HCT116 (cell line): ENCODE results near the gene TAGLN. TPM values are rescaled to one million over a fixed set of nuclear protein-coding genes. Genes with fewer than 3 reads are reported as not detected.

Experiments
- ATAC-seq: fragments of 200-7000 bp; cut with Tn5 transposase; 2 replicates; pipeline ENCODE4 v1.9.1; 2020; ENCODE audit warnings: mild to moderate bottlenecking, moderate library complexity
- BruUV-seq: library from RNA; stranded (reverse); fragments of 400-500 nt; replicated peaks from 2 replicates; lab custom pipeline; 2021; lab: Mats Ljungman, UMichigan
- CTCF ChIA-PET: fragments of 300-600 bp; sonication (Branson Sonifier 250); formaldehyde crosslinking; loops from one replicate; lab custom pipeline; 2021; ENCODE audit warnings: antibody characterized with exemption; lab: Charles Lee
- POLR2A ChIA-PET: fragments of 300-600, 350-600 bp; sonication (Branson Sonifier 250); formaldehyde crosslinking; loops from one replicate; lab custom pipeline; 2021; ENCODE audit warnings: antibody characterized with exemption; lab: Charles Lee
- RAD21 ChIA-PET, 2 experiments: fragments of 300-600 bp; sonication (Branson Sonifier 250); formaldehyde crosslinking; loops; one replicate each; lab custom pipeline; 2023; ENCODE audit warnings: low total read pairs in 2 of 2; ENCODE audit not compliant: uncharacterized antibody in 2 of 2, unreplicated experiment in 2 of 2, low non-redundant PET in 1 of 2; lab: Charles Lee
- DNase-seq: peaks from one replicate; pipeline ENCODE4 v3.0.0-alpha.2; 2010; ENCODE audit warnings: low read depth, low spot score
- H2AFZ ChIP-seq: fragments of 200-600 bp; shearing (Covaris generic), sonication (generic); 2 replicates; pipeline ENCODE4 v1.6.1; 2017; ENCODE audit warnings: low read depth, mixed run types, mixed read lengths, antibody characterized with exemption, low read length; ENCODE audit not compliant: poor library complexity, severe bottlenecking
- H3K27ac ChIP-seq: 2 replicates; pipeline ENCODE4 v1.5.1; 2012; ENCODE audit warnings: low read depth, low read length
- H3K27me3 ChIP-seq: fragments of 200-600 bp; sonication (generic); 2 replicates; pipeline ENCODE4 v1.6.1; 2016; ENCODE audit warnings: mixed run types, low read length, mixed read lengths; ENCODE audit not compliant: insufficient read depth
- H3K36me3 ChIP-seq, 2 experiments: fragments of 200-500 bp in 1 of 2; fragments of 200-600 bp in 1 of 2; sonication (Bioruptor generic) in 1 of 2; sonication (generic) in 1 of 2; 2 replicates each; pipeline versions ENCODE4 v1.5.1 to v1.6.1; 2014 to 2016; ENCODE audit warnings: low read length in 2 of 2, inconsistent platforms in 1 of 2, mixed read lengths in 1 of 2, mixed run types in 1 of 2; ENCODE audit not compliant: insufficient read depth in 2 of 2, control insufficient read depth in 1 of 2
- H3K4me1 ChIP-seq, 2 experiments: fragments of 200-600 bp in 1 of 2; sonication (generic) in 1 of 2; 2 replicates each; pipeline versions ENCODE4 v1.5.1 to v1.6.1; 2012 to 2017; ENCODE audit warnings: low read length in 2 of 2, inconsistent platforms in 1 of 2, mild to moderate bottlenecking in 1 of 2, mixed read lengths in 1 of 2, mixed run types in 1 of 2, moderate library complexity in 1 of 2; ENCODE audit not compliant: insufficient read depth in 2 of 2, control insufficient read depth in 1 of 2
- H3K4me2 ChIP-seq: fragments of 200-600 bp; sonication (generic); 2 replicates; pipeline ENCODE4 v1.6.1; 2017; ENCODE audit warnings: mixed run types, low read length, mixed read lengths
- H3K4me3 ChIP-seq, 2 experiments: fragments of 200-600 bp in 1 of 2; sonication (generic) in 1 of 2; replicated peaks in 1 of 2; 2 replicates each; pipeline ENCODE4 v1.5.1; 2011 to 2016; ENCODE audit warnings: low read length in 2 of 2, control low read depth in 1 of 2, low read depth in 1 of 2, mild to moderate bottlenecking in 1 of 2, mixed read lengths in 1 of 2, mixed run types in 1 of 2
- H3K79me2 ChIP-seq: fragments of 200-600 bp; sonication (generic); 2 replicates; pipeline ENCODE4 v1.6.1; 2017; ENCODE audit warnings: mild to moderate bottlenecking, mixed run types, low read length, moderate library complexity, mixed read lengths; ENCODE audit not compliant: insufficient read depth
- H3K9ac ChIP-seq: fragments of 200-600 bp; sonication (generic); 2 replicates; pipeline ENCODE4 v1.6.1; 2016; ENCODE audit warnings: low read length, mixed read lengths
- H3K9me2 ChIP-seq: fragments of 200-600 bp; sonication (generic), shearing (Covaris generic); 2 replicates; pipeline ENCODE4 v1.6.1; 2017; ENCODE audit warnings: mixed run types, mild to moderate bottlenecking, moderate library complexity; ENCODE audit not compliant: insufficient read depth
- H3K9me3 ChIP-seq, 2 experiments: fragments of 200-500 bp in 1 of 2; fragments of 200-600 bp in 1 of 2; sonication (Bioruptor generic) in 1 of 2; sonication (generic) in 1 of 2; 2 replicates each; pipeline ENCODE4 v1.6.1; 2014 to 2017; ENCODE audit warnings: low read length in 2 of 2, mixed read lengths in 2 of 2, inconsistent platforms in 1 of 2, low read depth in 1 of 2, mild to moderate bottlenecking in 1 of 2, mixed run types in 1 of 2, moderate library complexity in 1 of 2; ENCODE audit not compliant: control insufficient read depth in 1 of 2, insufficient read depth in 1 of 2
- H4K20me1 ChIP-seq: fragments of 200-600 bp; sonication (generic), shearing (Covaris generic); 2 replicates; pipeline ENCODE4 v1.6.1; 2017; ENCODE audit warnings: mixed run types, mild to moderate bottlenecking, moderate library complexity; ENCODE audit not compliant: insufficient read depth
- FOSL1 ChIP-seq: IDR thresholded peaks from 2 replicates; pipeline ENCODE4 v1.6.1; 2012; ENCODE audit warnings: low read depth
- RAD21 ChIP-seq: IDR thresholded peaks from 2 replicates; pipeline ENCODE4 v1.6.1; 2012; ENCODE audit warnings: low read depth, mild to moderate bottlenecking
- intact Hi-C: fragments of 100-400 bp; cut with micrococcal nuclease; formaldehyde crosslinking; loops from 2 replicates; pipeline ENCODE4 v1.10.0; 2022
- total RNA-seq: library from RNA; stranded (reverse); gene quantifications from one replicate; pipeline ENCODE4 v1.2.1, GENCODE V29; 2021; ENCODE audit not compliant: unreplicated experiment
- TF ChIP-seq, protein P1 (sequence below), 3 experiments: fragments of 200-600 bp in 1 of 3; sonication (generic) in 1 of 3; IDR thresholded peaks in 2 of 3; conservative IDR thresholded peaks in 1 of 3; 2 replicates each; pipeline ENCODE4 v1.5.1; 2012 to 2017; ENCODE audit warnings: low read depth in 2 of 3, low read length in 2 of 3, antibody characterized with exemption in 1 of 3, borderline replicate concordance in 1 of 3, control low read depth in 1 of 3, mild to moderate bottlenecking in 1 of 3, mixed read lengths in 1 of 3, mixed run types in 1 of 3, moderate library complexity in 1 of 3; ENCODE audit not compliant: insufficient read depth in 1 of 3

Gene TAGLN
- total RNA-seq, 1 experiment from 2014 or later = 10.0 TPM

DNA sequence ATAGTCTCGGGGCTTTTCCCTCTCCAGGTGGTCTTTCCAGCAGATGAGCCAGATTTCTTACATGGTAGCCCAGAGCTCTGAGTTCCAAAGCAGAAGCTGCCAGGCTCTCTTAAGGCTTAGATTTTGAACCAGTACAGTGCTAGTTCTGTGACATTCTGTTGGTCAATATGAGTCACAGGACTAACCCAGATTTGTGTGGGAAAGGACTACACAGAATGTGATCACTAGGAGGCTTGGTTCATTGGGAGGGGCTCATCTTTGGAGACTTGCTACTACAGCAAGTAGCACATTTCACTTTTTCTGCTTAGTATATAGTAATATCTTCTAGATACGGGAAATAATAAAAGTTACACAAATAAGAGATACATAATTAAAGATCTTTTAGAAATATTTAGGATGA lies 57.4 kb downstream of the TAGLN start:
- H3K9me3 ChIP-seq = no peaks in the 10 kb centered on the region
- H3K4me3 ChIP-seq = no peak overlapping the region
- H3K4me1 ChIP-seq = no peaks in the 10 kb centered on the region
- H3K27me3 ChIP-seq = no peaks in the 10 kb centered on the region
- intact Hi-C loops = no loop called here
- TF ChIP-seq FOSL1 (no peak), RAD21 (no peak)
- TF ChIP-seq, protein P1, sequence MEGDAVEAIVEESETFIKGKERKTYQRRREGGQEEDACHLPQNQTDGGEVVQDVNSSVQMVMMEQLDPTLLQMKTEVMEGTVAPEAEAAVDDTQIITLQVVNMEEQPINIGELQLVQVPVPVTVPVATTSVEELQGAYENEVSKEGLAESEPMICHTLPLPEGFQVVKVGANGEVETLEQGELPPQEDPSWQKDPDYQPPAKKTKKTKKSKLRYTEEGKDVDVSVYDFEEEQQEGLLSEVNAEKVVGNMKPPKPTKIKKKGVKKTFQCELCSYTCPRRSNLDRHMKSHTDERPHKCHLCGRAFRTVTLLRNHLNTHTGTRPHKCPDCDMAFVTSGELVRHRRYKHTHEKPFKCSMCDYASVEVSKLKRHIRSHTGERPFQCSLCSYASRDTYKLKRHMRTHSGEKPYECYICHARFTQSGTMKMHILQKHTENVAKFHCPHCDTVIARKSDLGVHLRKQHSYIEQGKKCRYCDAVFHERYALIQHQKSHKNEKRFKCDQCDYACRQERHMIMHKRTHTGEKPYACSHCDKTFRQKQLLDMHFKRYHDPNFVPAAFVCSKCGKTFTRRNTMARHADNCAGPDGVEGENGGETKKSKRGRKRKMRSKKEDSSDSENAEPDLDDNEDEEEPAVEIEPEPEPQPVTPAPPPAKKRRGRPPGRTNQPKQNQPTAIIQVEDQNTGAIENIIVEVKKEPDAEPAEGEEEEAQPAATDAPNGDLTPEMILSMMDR (IDR thresholded peaks at IDR 0.05 in 2 of 3, conservative IDR thresholded peaks at IDR 0.05 in 1 of 3; ENCODE audit: borderline replicate concordance in 1 of 3, insufficient read depth in 1 of 3, low read depth in 2 of 3, low read length in 2 of 3) = no peak
- H3K4me2 ChIP-seq = no peak overlapping the region
- no peaks in the 10 kb centered on the region for H4K20me1 ChIP-seq
- H2AFZ ChIP-seq = no peak overlapping the region
- H3K36me3 ChIP-seq = 0 out of 4 replicates have a peak, but pooled peaks cover 0 to 2% of the 10 kb centered on the region in 2 experiments
- DNase-seq = no peak
- no peaks in the 10 kb centered on the region for H3K9me2 ChIP-seq
- ATAC-seq = no peak
- CTCF ChIA-PET = interaction anchor here (1.5 kb wide), 1 partner anchor 25 kb away, joined by 4 read pairs; the partner anchor contains the start of gene PCSK7
- H3K27ac ChIP-seq = no peak overlapping the region
- no peaks in the 10 kb centered on the region for H3K79me2 ChIP-seq
- BruUV-seq = no TSS peak
- POLR2A ChIA-PET = no interaction called here
- RAD21 ChIA-PET = no interaction called here
- no peak overlapping the region for H3K9ac ChIP-seq

Other genes with a start within 250 kb of the TAGLN start
- gene SIK3, start 100.9 kb upstream of the TAGLN start, total RNA-seq = 21.0 TPM
- gene PAFAH1B2, start 55.1 kb upstream of the TAGLN start, total RNA-seq = 154 TPM
- 37.0 TPM for gene SIDT2, start 20.6 kb upstream of the TAGLN start, total RNA-seq
- 30.0 TPM for gene PCSK7, start 32.7 kb downstream of the TAGLN start, total RNA-seq
- gene RNF214, start 33.3 kb downstream of the TAGLN start, total RNA-seq = 29.3 TPM
- gene BACE1-AS, start 92.0 kb downstream of the TAGLN start, total RNA-seq = 10.2 TPM
- 8.5 TPM for gene BACE1, start 116.9 kb downstream of the TAGLN start, total RNA-seq
- 22.2 TPM for gene CEP164, start 128.5 kb downstream of the TAGLN start, total RNA-seq